Lung (tissue), 12 donors: Measurements from ENCODE around the gene NSD2. TPM values are rescaled to one million over a fixed set of nuclear protein-coding genes. Genes with fewer than 3 reads are reported as not detected.
"Not testable (repeated sequence)": the region's sequence is repeated elsewhere in the genome, so short reads cannot be mapped to it uniquely, and the experiment has no call there.

Experiments
- ATAC-seq: fragments of 200-7000 bp; cut with Tn5 transposase; one replicate; pipeline ENCODE4 v1.9.1; 2020; ENCODE audit warnings: moderate number of reproducible peaks; ENCODE audit not compliant: insufficient read depth, low FRiP score
- DNase-seq, 3 donors: peaks; one replicate each; pipeline ENCODE4 v3.0.0-alpha.2; 2013 to 2017
- H3K27ac ChIP-seq, 2 donors: one replicate each; pipeline ENCODE4 v1.5.1; 2013; ENCODE audit warnings: mild to moderate bottlenecking in 2 of 2, moderate library complexity in 2 of 2, control low read depth in 1 of 2, inconsistent platforms in 1 of 2, low read depth in 1 of 2, low read length in 1 of 2
- H3K27me3 ChIP-seq, 3 donors: one replicate each; pipeline ENCODE4 v1.5.1; 2013; ENCODE audit warnings: low read length in 2 of 3; ENCODE audit not compliant: control insufficient read depth in 3 of 3, insufficient read depth in 3 of 3
- H3K36me3 ChIP-seq, 4 donors: one replicate each; pipeline ENCODE4 v1.5.1; 2013; ENCODE audit warnings: low read length in 4 of 4, mild to moderate bottlenecking in 1 of 4, moderate library complexity in 1 of 4; ENCODE audit not compliant: control insufficient read depth in 4 of 4, insufficient read depth in 4 of 4
- H3K4me1 ChIP-seq, 5 donors: one replicate each; pipeline ENCODE4 v1.5.1; 2013; ENCODE audit warnings: low read length in 5 of 5, mild to moderate bottlenecking in 2 of 5, moderate library complexity in 1 of 5; ENCODE audit not compliant: control insufficient read depth in 5 of 5, insufficient read depth in 5 of 5
- H3K4me3 ChIP-seq: one replicate; pipeline ENCODE4 v1.5.1; 2013; ENCODE audit warnings: mild to moderate bottlenecking, control low read depth, moderate library complexity
- H3K9ac ChIP-seq, 2 donors: one replicate each; pipeline ENCODE4 v1.5.1; 2013; ENCODE audit warnings: low read length in 2 of 2, control low read depth in 1 of 2; ENCODE audit not compliant: insufficient read depth in 1 of 2
- H3K9me3 ChIP-seq, 4 donors: one replicate each; pipeline ENCODE4 v1.5.1; 2013; ENCODE audit warnings: low read length in 3 of 4, mild to moderate bottlenecking in 1 of 4, moderate library complexity in 1 of 4; ENCODE audit not compliant: control insufficient read depth in 4 of 4, insufficient read depth in 3 of 4
- WGBS, 2 donors: extraction: QIAGEN DNeasy Blood & Tissue Kit; methylation state at CpG; one replicate each; pipeline ENCODE4 v1.1.7; 2013; 5-methylcytosine and 5-hydroxymethylcytosine counted together
- polyA plus RNA-seq, 2 donors: library from polyadenylated mRNA; stranded (reverse); fragments of 200-250 nt; gene quantifications; one replicate each; pipeline ENCODE4 v1.2.1, GENCODE V29; 2013
- total RNA-seq, 2 donors: library from RNA; depleted of rRNA in 1 of 2; stranded (reverse); fragments of >200 nt in 1 of 2; gene quantifications; one replicate each; pipeline ENCODE4 v1.2.1, GENCODE V29; 2014 to 2021
- TF ChIP-seq, protein P1 (sequence below): IDR thresholded peaks from 2 replicates; pipeline ENCODE4 v1.5.1; 2012; ENCODE audit warnings: mild to moderate bottlenecking; ENCODE audit errors: control extremely low read depth, extremely low read depth
- donor health status: control.
- donor health status: control.
- donor health status: Bipolar disorder and iron deficiency.
- donor health status: healthy.
- donor health status: DM: yes; HTN: yes; CAD: no.

Gene NSD2
- total and polyA plus RNA-seq, 4 donors, result 12.7 to 66.2 (median 28.3) TPM

GRCh38 chr4:1834047-1834775 is 37.0 kb upstream of the NSD2 start:
- DNase-seq (no peak), ATAC-seq (no peak)
- Histone ChIP-seq H3K27ac (no peak overlapping the region), H3K27me3 (no peaks in the 10 kb centered on the region), H3K4me1 (no peaks in the 10 kb centered on the region), H3K4me3 (no peak overlapping the region), H3K9ac (no peak overlapping the region), H3K36me3 (peaks cover 20 to 61% (median 23%) of the 10 kb centered on the region in 4 donors), H3K9me3 (peaks cover 0 to 2% (median 0%) of the 10 kb centered on the region in 4 donors)
- TF ChIP-seq, protein P1, sequence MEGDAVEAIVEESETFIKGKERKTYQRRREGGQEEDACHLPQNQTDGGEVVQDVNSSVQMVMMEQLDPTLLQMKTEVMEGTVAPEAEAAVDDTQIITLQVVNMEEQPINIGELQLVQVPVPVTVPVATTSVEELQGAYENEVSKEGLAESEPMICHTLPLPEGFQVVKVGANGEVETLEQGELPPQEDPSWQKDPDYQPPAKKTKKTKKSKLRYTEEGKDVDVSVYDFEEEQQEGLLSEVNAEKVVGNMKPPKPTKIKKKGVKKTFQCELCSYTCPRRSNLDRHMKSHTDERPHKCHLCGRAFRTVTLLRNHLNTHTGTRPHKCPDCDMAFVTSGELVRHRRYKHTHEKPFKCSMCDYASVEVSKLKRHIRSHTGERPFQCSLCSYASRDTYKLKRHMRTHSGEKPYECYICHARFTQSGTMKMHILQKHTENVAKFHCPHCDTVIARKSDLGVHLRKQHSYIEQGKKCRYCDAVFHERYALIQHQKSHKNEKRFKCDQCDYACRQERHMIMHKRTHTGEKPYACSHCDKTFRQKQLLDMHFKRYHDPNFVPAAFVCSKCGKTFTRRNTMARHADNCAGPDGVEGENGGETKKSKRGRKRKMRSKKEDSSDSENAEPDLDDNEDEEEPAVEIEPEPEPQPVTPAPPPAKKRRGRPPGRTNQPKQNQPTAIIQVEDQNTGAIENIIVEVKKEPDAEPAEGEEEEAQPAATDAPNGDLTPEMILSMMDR, result no peak
- 94 to 96% methylated on average over 21 of the region's 21 CpGs for WGBS, 2 donors

DNA sequence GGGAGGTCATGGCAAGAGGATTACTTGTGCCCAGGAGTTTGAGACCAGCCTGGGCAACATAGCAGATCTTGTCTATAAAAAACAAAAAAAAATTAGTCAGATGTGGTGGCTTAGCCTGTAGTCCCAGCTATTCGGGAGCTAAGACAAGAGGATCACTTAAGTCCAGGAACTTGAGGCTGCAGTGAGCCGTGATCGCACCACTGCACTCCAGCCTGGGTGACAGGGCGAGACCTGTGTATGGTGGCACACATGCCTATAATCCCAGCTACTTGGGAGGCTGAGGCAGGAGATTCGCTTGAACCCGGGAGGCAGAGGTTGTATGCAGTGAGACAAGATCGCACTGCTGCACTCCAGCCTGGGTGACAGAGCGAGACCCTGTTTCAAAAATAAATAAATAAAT is 35.4 kb upstream of the NSD2 start:
- not testable (repeated sequence) for H3K9ac ChIP-seq, H3K4me1 ChIP-seq, H3K27me3 ChIP-seq, ATAC-seq, H3K27ac ChIP-seq, H3K4me3 ChIP-seq, H3K9me3 ChIP-seq, DNase-seq
- peaks cover 22 to 68% (median 30%) of the 10 kb centered on the region in 4 donors for H3K36me3 ChIP-seq
- 97 to 99% methylated on average over 8 of the region's 8 CpGs for WGBS, 2 donors

- Histone ChIP-seq H3K9me3 (peaks cover 0 to 2% (median 0%) of the 10 kb centered on the region in 4 donors), H3K36me3 (peaks cover 18 to 67% (median 31%) of the 10 kb centered on the region in 4 donors), H3K4me3 (no peak overlapping the region), H3K27ac (no peak overlapping the region), H3K27me3 (no peaks in the 10 kb centered on the region), H3K4me1 (no peaks in the 10 kb centered on the region), H3K9ac (no peak overlapping the region)
- DNase-seq (no peak), ATAC-seq (no peak)
- TF ChIP-seq, protein P1, result no peak
- WGBS, 2 donors, result 95 to 97% methylated on average over 7 of the region's 7 CpGs
Observed at GRCh38 chr4:1836650-1837049, 34.5 kb upstream of the NSD2 start.

DNA sequence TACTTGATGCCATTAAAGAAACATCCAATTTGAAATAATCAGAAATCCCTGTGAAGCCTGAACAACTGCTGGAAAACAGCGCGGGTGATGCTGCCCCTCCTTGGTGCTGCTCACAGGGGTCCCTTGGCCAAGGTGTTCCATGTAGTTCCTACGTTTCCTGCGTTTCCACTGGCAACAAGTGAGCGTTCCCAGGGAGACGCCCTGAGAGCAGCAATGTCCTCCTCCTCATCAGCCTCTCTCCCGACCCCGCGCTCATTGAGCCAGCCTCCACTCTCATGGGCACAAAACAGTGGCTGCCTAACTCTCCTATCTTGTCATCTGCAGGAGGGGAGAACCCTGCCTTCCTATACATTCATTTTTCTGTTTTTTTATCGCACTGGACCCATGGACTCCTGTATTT is 34.1 kb upstream of the NSD2 start:
- H3K9me3 ChIP-seq, result peaks cover 0 to 2% (median 0%) of the 10 kb centered on the region in 4 donors
- H3K27ac ChIP-seq, result no peak overlapping the region
- TF ChIP-seq, protein P1, result no peak
- peaks cover 17 to 67% (median 30%) of the 10 kb centered on the region in 4 donors for H3K36me3 ChIP-seq
- no peak overlapping the region for H3K4me3 ChIP-seq
- H3K4me1 ChIP-seq, result no peaks in the 10 kb centered on the region
- DNase-seq, result no peak
- H3K9ac ChIP-seq, result no peak overlapping the region
- 97% methylated on average over 10 of the region's 10 CpGs for WGBS, 2 donors
- H3K27me3 ChIP-seq, result no peaks in the 10 kb centered on the region
- ATAC-seq, result no peak
